Natural killer cell (primary cell): Measurements from ENCODE around the gene PCSK9. TPM values are rescaled to one million over a fixed set of nuclear protein-coding genes. Genes with fewer than 3 reads are reported as not detected.

Experiments used
- ATAC-seq, 3 donors: fragments of 150-1000 bp in 2 of 3; fragments of 200-7000 bp in 1 of 3; cut with Tn5 transposase; 1 replicate in 1 of 3; 2 replicates in 2 of 3; pipeline ENCODE4 v1.10.0; 2021; ENCODE audit warnings: mild to moderate bottlenecking in 2 of 3, moderate library complexity in 2 of 3
- DNase-seq, 2 donors: peaks; one replicate each; pipeline versions ENCODE4 v3.0.0 to v3.0.0-alpha.2; 2013 to 2021; ENCODE audit warnings: mixed read lengths in 1 of 2
- H3K27ac ChIP-seq: one replicate; pipeline ENCODE4 v1.5.1; 2013; ENCODE audit warnings: mild to moderate bottlenecking, low read length
- H3K27me3 ChIP-seq: one replicate; pipeline ENCODE4 v1.6.1; 2013; ENCODE audit warnings: low read length; ENCODE audit not compliant: control insufficient read depth, insufficient read depth
- H3K36me3 ChIP-seq: one replicate; pipeline ENCODE4 v1.6.1; 2013; ENCODE audit warnings: low read length; ENCODE audit not compliant: control insufficient read depth, insufficient read depth
- H3K4me1 ChIP-seq: one replicate; pipeline ENCODE4 v1.6.1; 2013; ENCODE audit warnings: low read length; ENCODE audit not compliant: control insufficient read depth, insufficient read depth
- H3K4me3 ChIP-seq: one replicate; pipeline ENCODE4 v1.5.1; 2013; ENCODE audit warnings: low read length
- H3K9me3 ChIP-seq: one replicate; pipeline ENCODE4 v1.6.1; 2013; ENCODE audit warnings: low read length; ENCODE audit not compliant: control insufficient read depth, insufficient read depth
- H3K27ac Mint-ChIP-seq, 2 donors: one replicate each; pipeline ENCODE4 v1.8.0; 2022; ENCODE audit warnings: mild to moderate bottlenecking in 2 of 2, mixed read lengths in 2 of 2, moderate library complexity in 1 of 2
- H3K27me3 Mint-ChIP-seq, 2 donors: one replicate each; pipeline ENCODE4 v1.8.0; 2022; ENCODE audit warnings: low read depth in 2 of 2, mixed read lengths in 2 of 2
- H3K36me3 Mint-ChIP-seq: one replicate; pipeline ENCODE4 v1.8.0; 2022; ENCODE audit warnings: mixed read lengths
- H3K4me1 Mint-ChIP-seq, 2 donors: one replicate each; pipeline ENCODE4 v1.8.0; 2022; ENCODE audit warnings: mixed read lengths in 2 of 2
- H3K4me3 Mint-ChIP-seq: one replicate; pipeline ENCODE4 v1.8.0; 2022; ENCODE audit warnings: mild to moderate bottlenecking, moderate library complexity, mixed read lengths
- H3K9me3 Mint-ChIP-seq, 2 donors: one replicate each; pipeline ENCODE4 v1.8.0; 2022; ENCODE audit warnings: mixed read lengths in 2 of 2
- CTCF ChIP-seq: fragments of 200-600 bp; IDR thresholded peaks from one replicate; pipeline ENCODE4 v1.8.0; 2022; ENCODE audit warnings: antibody characterized with exemption
- WGBS: methylation state at CpG from one replicate; pipeline ENCODE4 v1.1.7; 2013; ENCODE audit warnings: missing lambda C conversion rate; ENCODE audit not compliant: insufficient coverage; 5-methylcytosine and 5-hydroxymethylcytosine counted together
- intact Hi-C: fragments of 100-400 bp; cut with micrococcal nuclease; formaldehyde crosslinking; loops from one replicate; pipeline ENCODE4 v1.14.2; 2022
- total RNA-seq, 4 donors: library from RNA; stranded (reverse); fragments of 120-200 nt in 1 of 4; gene quantifications; one replicate each; pipeline versions ENCODE4 v1.2.3 to v1.2.4, GENCODE V29; 2013 to 2022

Gene PCSK9
- total RNA-seq, 3 donors from 2014 or later (not counting 1 experiment from before 2014, with no cell fraction given) = not detected

DNA sequence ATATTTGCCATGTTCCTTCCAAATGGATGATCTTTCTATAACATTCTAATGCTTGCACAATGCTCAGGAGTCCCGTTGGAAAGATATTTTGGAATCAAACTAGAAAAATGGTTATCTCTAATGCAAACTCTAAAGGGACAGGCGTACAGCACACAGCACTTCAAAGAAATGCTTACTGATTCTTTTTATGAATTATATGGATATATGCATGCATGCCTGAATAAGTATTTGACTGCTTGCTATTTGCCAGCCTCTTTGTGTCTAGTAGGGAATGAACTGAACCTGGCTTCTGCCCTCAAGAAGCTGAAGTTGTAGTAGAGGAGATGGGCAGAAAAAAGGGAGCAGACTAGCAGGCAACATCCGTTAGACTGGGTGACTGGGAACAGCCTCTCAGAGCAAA is 48.1 kb downstream of the PCSK9 start:
- Mint-ChIP-seq H3K4me3 (no peak overlapping the region), H3K4me1 (peaks cover 14 to 15% of the 10 kb centered on the region in 2 donors), H3K27ac (peak overlapping the region; percentile 19 to 56), H3K27me3 (no peaks in the 10 kb centered on the region), H3K9me3 (no peaks in the 10 kb centered on the region), H3K36me3 (peaks cover 63% of the 10 kb centered on the region)
- TF ChIP-seq CTCF = no peak
- no peaks in the 10 kb centered on the region for H3K27me3 ChIP-seq
- DNase-seq = no peak
- H3K27ac ChIP-seq = no peak overlapping the region
- 95% methylated on average over 3 of the region's 3 CpGs for WGBS
- ATAC-seq = no peak
- no peaks in the 10 kb centered on the region for H3K9me3 ChIP-seq
- peaks cover 95% of the 10 kb centered on the region for H3K36me3 ChIP-seq
- intact Hi-C loops = no loop called here
- no peaks in the 10 kb centered on the region for H3K4me1 ChIP-seq
- no peak overlapping the region for H3K4me3 ChIP-seq

DNA sequence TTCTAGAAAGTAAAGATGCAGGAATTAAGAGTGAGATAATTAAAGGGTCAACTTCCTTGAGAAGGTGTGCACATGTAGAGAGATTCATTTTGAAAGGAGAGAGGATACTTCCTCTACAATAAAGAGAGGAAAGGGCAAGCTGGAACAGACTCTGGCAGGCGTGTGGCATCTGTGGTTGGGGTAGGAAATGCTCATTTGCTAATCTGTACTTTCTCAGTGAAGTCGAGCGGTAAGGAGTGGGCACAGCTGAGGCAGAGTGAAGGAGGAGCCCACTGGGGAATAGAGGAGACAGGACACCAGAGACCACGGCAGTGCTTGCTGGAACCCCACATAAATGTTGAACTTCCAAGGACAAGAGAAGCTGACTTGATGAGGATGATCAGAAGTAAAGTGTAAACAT is 49.1 kb downstream of the PCSK9 start:
- Mint-ChIP-seq H3K36me3 (peaks cover 60% of the 10 kb centered on the region), H3K27me3 (no peaks in the 10 kb centered on the region), H3K27ac (peak overlapping the region; percentile 19 to 56), H3K4me1 (peaks cover 14 to 15% of the 10 kb centered on the region in 2 donors), H3K4me3 (no peak overlapping the region), H3K9me3 (no peaks in the 10 kb centered on the region)
- H3K9me3 ChIP-seq = no peaks in the 10 kb centered on the region
- DNase-seq (no peak), ATAC-seq (no peak)
- no peak overlapping the region for H3K4me3 ChIP-seq
- no peaks in the 10 kb centered on the region for H3K27me3 ChIP-seq
- no peak overlapping the region for H3K27ac ChIP-seq
- peaks cover 95% of the 10 kb centered on the region for H3K36me3 ChIP-seq
- intact Hi-C loops = no loop called here
- 17% methylated on average over 4 of the region's 4 CpGs for WGBS
- H3K4me1 ChIP-seq = no peaks in the 10 kb centered on the region
- no peak for TF ChIP-seq CTCF

DNA sequence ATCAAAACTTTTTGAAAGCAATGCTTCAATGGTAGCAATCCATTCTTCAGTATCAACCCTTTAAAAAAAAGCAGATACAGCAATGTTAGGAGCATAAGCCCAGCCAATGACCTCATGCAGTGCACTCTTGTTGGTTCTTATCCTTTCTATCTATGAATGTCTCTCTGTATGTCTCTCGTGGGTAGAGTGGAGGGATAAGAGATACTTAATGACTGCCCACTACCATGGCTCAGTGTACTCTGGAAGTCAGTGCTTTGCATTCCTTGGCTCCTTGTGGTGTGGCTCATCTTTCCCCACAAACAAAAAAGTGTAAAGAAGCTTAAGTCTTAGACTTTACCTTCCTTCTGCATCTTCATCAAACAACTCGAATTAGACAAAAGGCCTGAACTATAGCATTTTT is 50.3 kb downstream of the PCSK9 start:
- no peak for TF ChIP-seq CTCF
- H3K4me3 Mint-ChIP-seq = no peak overlapping the region
- no peaks in the 10 kb centered on the region for H3K4me1 ChIP-seq
- 100% methylated on average over 1 of the region's 2 CpGs for WGBS
- H3K36me3 ChIP-seq = peaks cover 96% of the 10 kb centered on the region
- H3K27me3 Mint-ChIP-seq = no peaks in the 10 kb centered on the region
- H3K27ac Mint-ChIP-seq = peak overlapping the region in 1 of 2 donors; percentile 21
- H3K4me3 ChIP-seq = no peak overlapping the region
- H3K9me3 Mint-ChIP-seq = no peaks in the 10 kb centered on the region
- no peaks in the 10 kb centered on the region for H3K27me3 ChIP-seq
- no peaks in the 10 kb centered on the region for H3K9me3 ChIP-seq
- peaks cover 60% of the 10 kb centered on the region for H3K36me3 Mint-ChIP-seq
- peaks cover 14 to 15% of the 10 kb centered on the region in 2 donors for H3K4me1 Mint-ChIP-seq
- no peak overlapping the region for H3K27ac ChIP-seq
- ATAC-seq (no peak), DNase-seq (no peak)
- intact Hi-C loops = no loop called here

DNA sequence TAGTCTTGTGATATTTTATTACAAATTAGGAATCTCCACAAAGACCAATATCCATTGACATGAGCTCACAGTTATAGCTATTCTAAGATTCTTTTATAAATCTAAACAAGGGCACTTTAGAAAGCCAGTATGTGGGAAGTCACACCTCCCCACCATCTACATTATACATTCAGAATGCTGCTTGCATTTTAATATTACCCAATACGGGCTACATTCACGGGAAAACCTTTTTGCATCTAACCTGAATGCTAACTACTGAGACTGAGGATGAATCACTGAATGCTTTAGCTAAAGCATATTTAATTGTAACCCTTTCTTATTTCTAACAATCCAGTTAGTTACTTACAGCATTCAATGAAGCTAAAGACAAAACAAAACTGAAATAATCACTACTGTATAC is 53.1 kb downstream of the PCSK9 start:
- no peak overlapping the region for H3K4me3 ChIP-seq
- peaks cover 97% of the 10 kb centered on the region for H3K36me3 ChIP-seq
- H3K4me1 ChIP-seq = no peaks in the 10 kb centered on the region
- TF ChIP-seq CTCF = no peak
- 96% methylated on average over 2 of the region's 2 CpGs for WGBS
- DNase-seq (no peak), ATAC-seq (no peak)
- H3K36me3 Mint-ChIP-seq = peaks cover 63% of the 10 kb centered on the region
- H3K27ac Mint-ChIP-seq = no peak overlapping the region
- H3K4me3 Mint-ChIP-seq = no peak overlapping the region
- H3K4me1 Mint-ChIP-seq = peaks cover 12 to 13% of the 10 kb centered on the region in 2 donors
- no peaks in the 10 kb centered on the region for H3K27me3 ChIP-seq
- H3K9me3 ChIP-seq = no peaks in the 10 kb centered on the region
- H3K27ac ChIP-seq = no peak overlapping the region
- no peaks in the 10 kb centered on the region for H3K9me3 Mint-ChIP-seq
- intact Hi-C loops = no loop called here
- H3K27me3 Mint-ChIP-seq = no peaks in the 10 kb centered on the region
